Lung microvascular endothelial cell (primary cell): ENCODE results near the gene SGO1. TPM values are rescaled to one million over a fixed set of nuclear protein-coding genes. Genes with fewer than 3 reads are reported as not detected.

ENCODE experiments used
- total RNA-seq: library from RNA; depleted of rRNA; stranded (reverse); fragments of >200 nt; gene quantifications from 2 replicates; pipeline ENCODE4 v1.2.1, GENCODE V29; 2014

SGO1 gene
- total RNA-seq, 1 donor from 2014 or later: 0.99 TPM

Other genes starting within 250 kb of the SGO1 start
- 60.4 and 75.2 TPM in 2 replicates for gene RAB5A, start 239.1 kb downstream of the SGO1 start, total RNA-seq
- not detected in 2 replicates for gene PP2D1, start 173.9 kb downstream of the SGO1 start, total RNA-seq
- 7.2 and 21.8 TPM in 2 replicates for gene KAT2B, start 145.8 kb downstream of the SGO1 start, total RNA-seq